SK-N-SH (cell line): Measurements from ENCODE around the gene ROBO1. TPM values are rescaled to one million over a fixed set of nuclear protein-coding genes. Genes with fewer than 3 reads are reported as not detected.

Experiments used
- CTCF ChIA-PET: fragments of 300-600, 350-600 bp; formaldehyde crosslinking; extraction: SDS; loops from one replicate; lab custom pipeline; 2021; lab: Yijun Ruan, JAX
- POLR2A ChIA-PET: fragments of 350-600 bp; sonication (Branson Sonifier 250); formaldehyde crosslinking; extraction: SDS; loops from one replicate; lab custom pipeline; 2020; ENCODE audit warnings: antibody characterized with exemption, inconsistent platforms; lab: Yijun Ruan, JAX
- DNase-seq: peaks from one replicate; pipeline ENCODE4 v3.0.0; 2012
- H2AFZ ChIP-seq: fragments of 200-600 bp; sonication (generic); 2 replicates; pipeline ENCODE4 v1.8.1; 2016; ENCODE audit warnings: antibody characterized with exemption, mild to moderate bottlenecking, low read depth
- H3F3A ChIP-seq: fragments of 200-600 bp; sonication (generic); replicated peaks from 2 replicates; pipeline ENCODE3; 2016; ENCODE audit warnings: antibody characterized with exemption, mild to moderate bottlenecking; ENCODE audit not compliant: insufficient read depth
- H3K27ac ChIP-seq, 2 experiments: fragments of 200-500 bp in 1 of 2; fragments of 200-600 bp in 1 of 2; sonication (Bioruptor generic) in 1 of 2; sonication (generic), shearing (Covaris generic) in 1 of 2; 2 replicates each; pipeline versions ENCODE4 v1.5.1 to v1.6.1; 2014 to 2016; ENCODE audit warnings: low read depth in 2 of 2, inconsistent platforms in 1 of 2, low read length in 1 of 2, mild to moderate bottlenecking in 1 of 2, mixed read lengths in 1 of 2
- H3K27me3 ChIP-seq: fragments of 200-600 bp; sonication (generic), shearing (Covaris generic); 2 replicates; pipeline ENCODE4 v1.6.1; 2016; ENCODE audit warnings: mixed run types; ENCODE audit not compliant: insufficient read depth
- H3K36me3 ChIP-seq, 2 experiments: fragments of 200-500 bp in 1 of 2; fragments of 200-600 bp in 1 of 2; sonication (Bioruptor generic) in 1 of 2; sonication (generic) in 1 of 2; replicated peaks in 1 of 2; 2 replicates each; pipeline versions ENCODE3 to v1.5.1; 2014 to 2016; ENCODE audit warnings: low read length in 1 of 2, mild to moderate bottlenecking in 1 of 2; ENCODE audit not compliant: insufficient read depth in 2 of 2, control insufficient read depth in 1 of 2
- H3K4me1 ChIP-seq, 2 experiments: fragments of 200-500 bp in 1 of 2; fragments of 200-600 bp in 1 of 2; sonication (Bioruptor generic) in 1 of 2; sonication (generic), shearing (Covaris generic) in 1 of 2; 2 replicates each; pipeline versions ENCODE4 v1.5.1 to v1.6.1; 2014 to 2016; ENCODE audit warnings: low read depth in 1 of 2, low read length in 1 of 2, mixed run types in 1 of 2; ENCODE audit not compliant: insufficient read depth in 2 of 2, control insufficient read depth in 1 of 2
- H3K4me2 ChIP-seq: fragments of 200-600 bp; sonication (generic), shearing (Covaris generic); 2 replicates; pipeline ENCODE4 v1.6.1; 2017; ENCODE audit warnings: mixed run types
- H3K4me3 ChIP-seq, 2 experiments: fragments of 200-500 bp in 1 of 2; fragments of 200-600 bp in 1 of 2; sonication (Bioruptor generic) in 1 of 2; sonication (generic), shearing (Covaris generic) in 1 of 2; 2 replicates each; pipeline versions ENCODE4 v1.5.1 to v1.8.1; 2014 to 2016; ENCODE audit warnings: low read depth in 2 of 2, inconsistent platforms in 1 of 2, low read length in 1 of 2, mild to moderate bottlenecking in 1 of 2, mixed read lengths in 1 of 2, moderate library complexity in 1 of 2
- H3K79me2 ChIP-seq: fragments of 200-600 bp; sonication (generic); 2 replicates; pipeline ENCODE4 v1.8.1; 2017; ENCODE audit warnings: mild to moderate bottlenecking; ENCODE audit not compliant: insufficient read depth
- H3K9ac ChIP-seq: fragments of 200-600 bp; sonication (generic); 2 replicates; pipeline ENCODE4 v1.6.1; 2017; ENCODE audit warnings: mixed run types
- H3K9me2 ChIP-seq: fragments of 200-600 bp; sonication (generic); 2 replicates; pipeline ENCODE4 v1.6.1; 2017; ENCODE audit warnings: mixed run types
- H3K9me3 ChIP-seq: fragments of 200-600 bp; sonication (generic); 2 replicates; pipeline ENCODE4 v1.6.1; 2017; ENCODE audit warnings: mixed run types, mild to moderate bottlenecking, moderate library complexity
- H4K20me1 ChIP-seq: fragments of 200-600 bp; sonication (generic); 2 replicates; pipeline ENCODE4 v1.6.1; 2017; ENCODE audit warnings: mild to moderate bottlenecking, mixed run types; ENCODE audit not compliant: insufficient read depth
- ELF1 ChIP-seq: IDR thresholded peaks from 2 replicates; pipeline ENCODE4 v1.4.0; 2012
- FOSL2 ChIP-seq: IDR thresholded peaks from 2 replicates; pipeline ENCODE4 v1.4.0; 2012; ENCODE audit warnings: low read depth, mild to moderate bottlenecking, moderate library complexity, borderline replicate concordance
- FOXJ3 ChIP-seq: sonication (generic); formaldehyde crosslinking; IDR thresholded peaks from 2 replicates; pipeline ENCODE4 v1.5.1; 2020; ENCODE audit warnings: mild to moderate bottlenecking, missing genetic modification reagents
- GABPA ChIP-seq: IDR thresholded peaks from 2 replicates; pipeline ENCODE4 v1.4.0; 2012; ENCODE audit warnings: low read depth, mild to moderate bottlenecking
- GATA2 ChIP-seq: sonication (generic); formaldehyde crosslinking; IDR thresholded peaks from 2 replicates; pipeline ENCODE4 v1.5.0; 2020; ENCODE audit warnings: mild to moderate bottlenecking, missing genetic modification reagents
- MEF2A ChIP-seq: IDR thresholded peaks from 2 replicates; pipeline ENCODE4 v1.4.0; 2012; ENCODE audit warnings: low read depth, borderline replicate concordance
- MXI1 ChIP-seq: IDR thresholded peaks from 2 replicates; pipeline ENCODE4 v1.6.1; 2012; ENCODE audit warnings: mild to moderate bottlenecking, low read depth, low read length, improper control_type of control experiment
- NFIC ChIP-seq: IDR thresholded peaks from 2 replicates; pipeline ENCODE4 v1.4.0; 2012; ENCODE audit warnings: borderline replicate concordance
- NRF1 ChIP-seq: IDR thresholded peaks from 2 replicates; pipeline ENCODE4 v1.6.1; 2012; ENCODE audit warnings: low read depth, mild to moderate bottlenecking, low read length
- PBX3 ChIP-seq: IDR thresholded peaks from 2 replicates; pipeline ENCODE4; 2012
- POLR2AphosphoS5 ChIP-seq: IDR thresholded peaks from 2 replicates; pipeline ENCODE4 v1.6.1; 2012; ENCODE audit warnings: low read depth, low read length
- RCOR1 ChIP-seq: fragments of 150-350 bp; IDR thresholded peaks from 2 replicates; pipeline ENCODE4 v1.6.1; 2017; ENCODE audit warnings: antibody characterized with exemption, low read length
- REST ChIP-seq: IDR thresholded peaks from 2 replicates; pipeline ENCODE4 v1.6.1; 2012; ENCODE audit warnings: mild to moderate bottlenecking, low read depth, low read length, moderate library complexity
- SIN3A ChIP-seq: IDR thresholded peaks from 2 replicates; pipeline ENCODE4 v1.6.1; 2012; ENCODE audit warnings: low read depth, mild to moderate bottlenecking, low read length, moderate library complexity, borderline replicate concordance
- SMC3 ChIP-seq: IDR thresholded peaks from 2 replicates; pipeline ENCODE4 v1.6.1; 2012; ENCODE audit warnings: low read depth, low read length, improper control_type of control experiment
- TAF1 ChIP-seq: IDR thresholded peaks from 2 replicates; pipeline ENCODE4 v1.6.1; 2012; ENCODE audit warnings: low read depth, mild to moderate bottlenecking, low read length, moderate library complexity, borderline replicate concordance
- TCF12 ChIP-seq: IDR thresholded peaks from 2 replicates; pipeline ENCODE4 v1.4.0; 2012
- TEAD4 ChIP-seq: IDR thresholded peaks from 2 replicates; pipeline ENCODE4 v1.4.0; 2012; ENCODE audit warnings: mild to moderate bottlenecking, borderline replicate concordance; ENCODE audit not compliant: insufficient read depth
- USF1 ChIP-seq: IDR thresholded peaks from 2 replicates; pipeline ENCODE4 v1.4.0; 2012; ENCODE audit warnings: low read depth, borderline replicate concordance
- YY1 ChIP-seq: IDR thresholded peaks from 2 replicates; pipeline ENCODE4 v1.4.0; 2012; ENCODE audit warnings: low read depth, mild to moderate bottlenecking
- ZBTB33 ChIP-seq: IDR thresholded peaks from 2 replicates; pipeline ENCODE4 v1.4.0; 2012; ENCODE audit warnings: low read depth, borderline replicate concordance
- WGBS: methylation state at CpG from one replicate; pipeline ENCODE4 v1.1.6; 2017; ENCODE audit warnings: low lambda C conversion rate; 5-methylcytosine and 5-hydroxymethylcytosine counted together
- polyA plus RNA-seq, 3 experiments: library from polyadenylated mRNA; depleted of rRNA; stranded (reverse); fragments of >200 nt; gene quantifications; 2 replicates each; pipeline ENCODE4 v1.2.3, GENCODE V29; 2012

Gene ROBO1
- polyA plus RNA-seq, 1 of the 3 experiments (the other 2 are of a cell fraction), result 22.7 TPM

GRCh38 chr3:79097964-79098660, 669.7 kb downstream of the ROBO1 start:
- 57% methylated on average over 1 of the region's 1 CpG for WGBS
- Histone ChIP-seq H4K20me1 (no peaks in the 10 kb centered on the region), H2AFZ (no peak overlapping the region), H3K4me3 (no peak overlapping the region), H3K4me1 (no peaks in the 10 kb centered on the region), H3K79me2 (no peaks in the 10 kb centered on the region), H3K27me3 (no peaks in the 10 kb centered on the region), H3F3A (no peaks in the 10 kb centered on the region), H3K9me3 (no peaks in the 10 kb centered on the region), H3K9ac (no peak overlapping the region), H3K4me2 (no peak overlapping the region), H3K9me2 (no peaks in the 10 kb centered on the region), H3K36me3 (no peaks in the 10 kb centered on the region), H3K27ac (no peak overlapping the region)
- ChIA-PET CTCF (no interaction called here), POLR2A (no interaction called here)
- TF ChIP-seq MEF2A (no peak), SMC3 (no peak), TAF1 (no peak), ZBTB33 (no peak), TEAD4 (no peak), FOSL2 (no peak), GABPA (no peak), NRF1 (no peak), PBX3 (no peak), POLR2AphosphoS5 (no peak), GATA2 (CRISPR knock-in tag) (no peak), TCF12 (no peak), FOXJ3 (no peak), MXI1 (no peak), YY1 (no peak), SIN3A (no peak)
- no peak for DNase-seq

GRCh38 chr3:79094654-79095053, 673.1 kb downstream of the ROBO1 start:
- ChIA-PET POLR2A (no interaction called here), CTCF (interaction anchor here (1.0 to 1.2 kb wide), 2 partner anchors 8 to 267 kb away, joined by 3 to 6 read pairs; no protein-coding TSS in a partner anchor)
- no peaks in the 10 kb centered on the region for H3K36me3 ChIP-seq
- no peaks in the 10 kb centered on the region for H3K27me3 ChIP-seq
- H4K20me1 ChIP-seq, result no peaks in the 10 kb centered on the region
- H3K27ac ChIP-seq, result no peak overlapping the region
- DNase-seq, result no peak
- no peak overlapping the region for H2AFZ ChIP-seq
- no peaks in the 10 kb centered on the region for H3K4me1 ChIP-seq
- H3F3A ChIP-seq, result no peaks in the 10 kb centered on the region
- no peak overlapping the region for H3K4me2 ChIP-seq
- no peaks in the 10 kb centered on the region for H3K9me3 ChIP-seq
- H3K9me2 ChIP-seq, result no peaks in the 10 kb centered on the region; the same call in 1 of the 2 replicates
- no peak overlapping the region for H3K9ac ChIP-seq
- H3K4me3 ChIP-seq, result no peak overlapping the region
- no peaks in the 10 kb centered on the region for H3K79me2 ChIP-seq
- TF ChIP-seq RCOR1, result no peak
- TF ChIP-seq GABPA, result no peak
- no peak for TF ChIP-seq NFIC
- TF ChIP-seq REST, result no peak
- TF ChIP-seq FOXJ3, result no peak
- TF ChIP-seq USF1, result no peak
- TF ChIP-seq ELF1, result no peak
- TF ChIP-seq GATA2 (CRISPR knock-in tag), result no peak
